HG02852 (cell line): ENCODE measurements around the gene PAPPA2.

ENCODE experiments used
- ATAC-seq: cut with Tn5 transposase; IDR thresholded peaks from one replicate; pipeline ENCODE4 v1.9.1; 2021; ENCODE audit warnings: mild to moderate bottlenecking, moderate library complexity; ENCODE audit not compliant: unreplicated experiment

The PAPPA2 gene

DNA sequence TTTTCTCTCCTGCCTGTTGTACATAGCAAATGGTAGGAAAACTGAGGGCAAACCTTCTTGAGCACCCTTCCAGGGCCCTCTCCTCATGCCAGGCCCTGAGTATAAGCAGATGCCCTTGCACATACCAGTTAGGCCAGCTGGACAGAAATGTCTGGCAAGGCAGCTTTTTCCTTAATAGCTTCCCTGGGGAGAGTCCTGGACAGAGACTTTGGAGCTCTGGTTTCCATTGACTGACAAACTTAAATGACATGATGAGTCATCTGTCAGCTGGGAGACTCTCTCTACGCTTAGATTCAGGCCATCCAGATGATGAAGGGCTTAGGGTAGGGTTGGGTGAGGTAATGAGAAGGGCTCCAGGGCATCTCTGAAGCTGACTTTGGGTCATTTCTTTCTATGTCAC is 384.1 kb downstream of the PAPPA2 start:
- no peak for ATAC-seq

DNA sequence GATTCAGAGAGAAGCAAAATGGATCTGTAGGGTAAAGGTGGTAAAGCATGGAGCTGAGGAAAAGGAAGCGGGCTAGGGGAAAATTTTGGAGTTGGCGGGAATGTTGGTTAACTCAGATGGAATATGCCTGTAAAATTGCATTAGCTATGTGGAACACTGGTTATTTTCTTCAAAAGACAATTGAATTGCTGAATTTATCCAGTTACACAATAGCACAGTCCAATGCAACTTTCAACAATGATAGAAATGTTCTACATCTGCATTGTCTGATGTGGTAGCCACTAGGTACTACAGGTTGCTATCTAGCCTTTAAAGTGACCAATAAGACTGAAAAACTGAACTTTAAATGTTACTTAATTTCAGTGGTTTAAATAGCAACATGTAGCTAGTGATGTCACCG is 386.3 kb downstream of the PAPPA2 start:
- no peak for ATAC-seq

DNA sequence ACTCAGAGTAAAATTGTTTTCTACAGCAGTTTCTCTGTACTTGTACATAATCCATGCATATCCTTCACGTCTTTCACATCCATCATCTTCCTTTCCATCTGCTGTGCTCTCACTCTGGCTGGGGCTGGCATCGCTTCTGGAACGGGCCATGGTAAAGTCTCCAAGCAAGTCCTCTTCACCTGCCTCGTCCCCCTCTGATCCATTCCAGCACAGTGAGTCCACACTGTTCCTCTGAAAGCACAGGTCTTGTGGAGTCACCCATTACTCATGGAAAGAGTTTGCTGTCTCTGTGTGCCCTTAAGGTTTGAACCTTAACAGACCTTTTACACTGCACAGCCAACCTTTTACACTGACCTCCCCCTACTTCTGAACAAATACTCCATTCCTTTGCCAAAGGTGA is 387.9 kb downstream of the PAPPA2 start:
- no peak for ATAC-seq

DNA sequence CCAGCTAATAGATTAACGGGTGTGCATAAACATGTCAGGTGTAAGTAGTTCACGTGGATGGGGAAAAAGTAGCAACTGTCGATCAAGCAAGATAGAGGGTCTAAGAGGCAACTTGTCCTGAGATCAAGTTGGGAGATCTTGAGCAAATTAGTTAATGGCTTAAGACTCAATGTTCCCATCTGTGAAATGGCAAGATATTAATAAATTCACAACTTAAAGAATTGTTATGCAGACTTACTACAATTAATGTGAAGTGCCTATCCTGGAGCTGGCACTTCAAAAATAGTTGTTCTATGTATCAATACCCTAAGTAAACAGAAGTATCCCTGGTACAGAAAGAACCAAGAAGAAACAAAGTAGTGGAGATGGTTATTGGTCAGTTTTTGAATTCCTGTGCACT is 389.1 kb downstream of the PAPPA2 start:
- ATAC-seq, result no peak

DNA sequence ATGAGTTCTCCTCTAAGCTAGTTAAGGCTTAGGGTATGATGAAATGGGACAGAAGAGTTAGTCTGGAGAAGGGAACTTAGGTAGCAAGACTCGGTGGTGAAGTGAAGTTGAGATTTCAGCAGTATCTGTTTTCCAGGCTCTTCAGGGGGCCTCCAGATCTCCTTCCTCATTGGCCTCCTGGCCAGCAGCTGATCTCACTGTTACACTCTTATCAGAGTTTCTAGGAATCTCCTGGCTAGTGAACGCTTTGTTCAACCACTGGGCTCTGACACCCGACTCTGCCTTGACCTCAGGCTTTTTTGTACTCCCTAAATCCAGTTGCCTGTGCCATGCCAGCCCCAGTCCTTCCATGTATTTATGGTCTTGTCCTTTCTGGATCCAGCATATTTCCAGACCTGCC is 390.5 kb downstream of the PAPPA2 start:
- ATAC-seq, result no peak

DNA sequence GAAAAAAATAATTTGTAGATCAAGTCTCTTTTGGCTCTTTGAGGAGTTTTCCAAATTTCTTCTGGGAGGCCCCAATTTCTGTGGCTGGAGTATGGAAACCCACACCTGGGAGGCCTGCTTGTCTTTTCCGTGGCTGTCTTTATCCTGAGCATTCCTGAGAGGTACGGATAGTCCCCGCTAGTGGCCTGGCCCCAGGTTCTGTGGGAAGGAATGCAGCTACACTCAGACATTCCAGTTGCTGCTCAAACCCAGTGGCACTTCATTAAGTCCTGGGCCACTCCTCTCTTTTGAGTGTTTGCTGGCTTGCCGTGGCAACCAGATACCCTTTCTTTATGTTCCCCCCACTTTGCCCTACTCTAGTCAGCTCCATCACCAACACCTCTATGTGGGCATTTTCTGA is 391.1 kb downstream of the PAPPA2 start:
- ATAC-seq, result no peak

DNA sequence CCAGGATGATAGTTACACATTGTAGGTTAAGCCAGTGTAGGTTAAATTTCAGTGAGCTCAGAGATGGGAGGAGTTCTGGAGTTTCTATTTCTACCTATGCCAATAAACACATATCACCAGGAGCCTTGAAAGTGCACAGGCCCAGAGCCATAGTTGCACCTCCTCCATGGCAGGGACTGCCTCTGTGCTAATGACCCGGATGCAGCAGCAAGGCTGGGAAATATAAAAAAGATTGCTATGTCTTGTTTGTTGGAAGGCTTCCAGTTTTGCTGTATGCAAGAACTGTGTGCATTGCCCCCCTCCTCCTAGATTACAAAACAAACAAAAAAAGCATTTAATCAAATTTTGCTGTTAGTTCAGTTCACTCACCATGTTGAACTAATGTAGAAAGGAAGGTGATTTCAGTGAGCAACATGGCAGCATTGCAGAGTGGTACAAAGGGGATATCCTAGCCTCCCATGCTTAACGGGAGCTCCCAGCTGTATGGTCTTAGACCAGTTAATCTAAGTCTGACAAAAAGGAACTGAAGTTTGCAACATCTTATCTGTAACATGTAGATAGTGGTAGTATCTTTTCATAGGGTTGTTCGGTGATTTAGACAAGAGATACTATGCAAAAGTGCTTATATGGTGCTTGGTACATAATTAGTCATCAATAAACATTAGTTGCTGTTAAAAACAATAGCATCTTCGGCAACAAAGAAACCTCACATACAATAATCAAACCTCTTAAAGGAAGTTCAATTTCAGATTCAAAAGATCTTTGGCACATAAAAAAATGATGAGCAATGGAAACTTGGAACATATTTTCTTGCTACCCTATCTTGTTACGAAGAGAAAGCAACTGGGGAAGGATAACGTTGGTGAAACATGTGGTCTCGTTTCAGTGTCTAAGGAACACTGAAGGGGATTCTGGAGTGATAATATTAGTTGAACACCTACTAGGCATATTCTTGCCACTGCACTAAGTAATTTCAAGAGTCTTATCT is 392.1 kb downstream of the PAPPA2 start:
- no peak for ATAC-seq

DNA sequence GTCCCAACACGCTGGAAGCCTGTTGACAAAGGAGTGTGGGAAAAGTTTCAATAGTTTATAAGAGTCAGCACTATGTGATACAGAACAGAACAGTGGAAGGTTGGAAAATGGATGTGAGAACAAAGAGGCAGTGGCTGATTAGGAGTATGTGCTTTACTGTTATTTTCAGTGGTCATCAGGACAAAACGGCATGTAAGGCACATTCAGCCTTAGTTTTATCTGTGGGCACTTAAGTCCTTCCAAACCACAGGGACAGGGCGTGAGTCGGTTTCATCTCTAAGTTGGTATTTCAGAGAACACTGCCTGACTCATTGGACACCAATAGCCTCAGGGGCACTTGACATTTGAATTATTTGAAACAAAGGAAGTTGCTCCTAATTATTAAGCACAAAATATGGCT is 394.7 kb downstream of the PAPPA2 start:
- no peak for ATAC-seq

DNA sequence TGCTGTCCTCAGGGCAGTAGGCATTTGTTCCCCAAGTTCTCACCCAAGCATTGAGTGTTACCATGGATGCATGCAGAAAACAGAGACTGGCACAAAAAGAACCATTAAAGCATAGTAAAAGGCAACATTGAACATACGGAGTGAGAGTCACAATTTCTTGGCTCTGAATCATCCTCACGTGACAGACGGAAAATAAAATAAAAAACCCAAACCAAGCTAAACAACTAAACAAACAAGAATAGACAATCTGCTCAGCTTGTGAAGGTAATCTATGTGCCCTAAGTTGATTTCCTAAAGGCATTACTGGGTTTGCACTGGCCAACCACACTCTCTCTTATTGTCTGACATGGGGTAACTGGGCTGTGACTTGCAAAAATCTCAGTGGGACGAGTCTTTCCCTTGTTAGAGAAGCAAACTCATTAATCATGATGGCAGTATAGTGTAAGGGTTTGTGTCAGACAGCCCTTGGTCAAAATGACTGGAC is 395.5 kb downstream of the PAPPA2 start:
- ATAC-seq, result no peak

DNA sequence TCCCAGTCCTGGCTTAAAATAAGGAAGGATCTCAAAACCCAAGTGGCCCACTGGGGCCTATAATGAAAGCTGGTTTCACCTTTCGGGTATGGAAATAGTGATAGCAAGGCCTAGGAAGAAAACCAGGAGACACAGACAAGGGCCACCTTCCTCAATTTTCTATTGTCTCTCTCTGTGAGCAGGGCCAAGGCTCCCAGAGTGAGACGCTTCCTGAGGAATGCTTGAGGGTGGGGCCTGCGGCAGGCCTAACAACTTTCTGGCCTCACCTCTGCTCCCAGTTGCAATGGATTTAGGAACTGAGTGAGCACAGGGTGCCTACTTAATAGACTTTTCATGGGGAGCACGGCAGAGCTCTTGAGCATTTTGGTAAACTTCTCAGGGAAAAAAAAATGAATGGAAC is 400.6 kb downstream of the PAPPA2 start:
- no peak for ATAC-seq

DNA sequence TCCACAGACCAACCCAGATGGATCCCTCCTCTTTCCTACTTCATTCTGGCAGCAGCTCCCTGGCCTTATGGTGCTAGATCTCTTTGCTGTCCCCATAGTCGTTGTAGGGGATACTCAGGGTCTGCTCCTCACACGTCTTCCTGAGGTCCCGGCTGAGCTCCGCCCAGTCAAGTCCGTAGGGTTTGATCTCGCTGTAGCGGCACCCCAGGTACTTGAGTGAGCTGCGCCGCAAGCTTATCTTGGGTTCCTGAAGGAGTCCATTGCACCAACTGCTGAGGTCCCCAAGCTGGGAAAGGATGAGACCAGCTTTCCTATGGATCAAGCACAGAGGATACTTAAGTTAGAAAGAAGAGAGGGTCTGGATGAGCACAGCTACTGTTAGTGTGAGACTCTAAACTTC is 401.2 kb downstream of the PAPPA2 start:
- no peak for ATAC-seq

DNA sequence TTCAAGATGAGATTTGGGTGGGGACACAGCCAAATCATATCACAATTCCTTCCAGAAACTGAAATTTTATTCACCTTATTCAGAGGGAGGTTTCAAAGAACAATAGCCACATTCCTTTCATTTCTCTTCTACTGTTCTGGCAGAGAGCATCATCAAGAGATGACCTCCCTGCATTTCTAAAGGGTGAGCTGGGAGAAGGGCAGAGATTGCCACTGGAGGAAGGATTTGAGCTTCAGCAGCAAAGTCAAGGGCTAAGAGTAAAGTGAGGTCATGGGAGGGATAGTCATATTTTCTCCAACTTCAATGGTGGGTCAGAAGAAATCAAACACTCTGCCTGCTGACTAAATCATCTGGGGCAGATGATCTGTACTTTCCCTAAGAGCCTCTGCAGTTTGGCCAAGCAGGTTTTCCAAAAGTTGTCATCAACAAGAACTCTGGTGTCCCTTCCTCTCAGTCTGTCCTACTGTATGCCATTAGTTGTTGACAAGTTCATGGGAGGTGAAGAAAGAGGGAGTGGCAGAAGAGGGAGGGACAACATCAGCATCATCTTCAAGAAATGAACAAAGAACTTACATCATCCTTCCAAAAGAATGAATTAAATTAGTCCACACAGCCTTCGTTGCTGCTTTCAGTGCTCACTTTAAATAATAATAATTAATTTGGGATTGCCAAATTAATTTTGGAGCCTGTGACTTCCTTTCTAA is 403.2 kb downstream of the PAPPA2 start:
- no peak for ATAC-seq

DNA sequence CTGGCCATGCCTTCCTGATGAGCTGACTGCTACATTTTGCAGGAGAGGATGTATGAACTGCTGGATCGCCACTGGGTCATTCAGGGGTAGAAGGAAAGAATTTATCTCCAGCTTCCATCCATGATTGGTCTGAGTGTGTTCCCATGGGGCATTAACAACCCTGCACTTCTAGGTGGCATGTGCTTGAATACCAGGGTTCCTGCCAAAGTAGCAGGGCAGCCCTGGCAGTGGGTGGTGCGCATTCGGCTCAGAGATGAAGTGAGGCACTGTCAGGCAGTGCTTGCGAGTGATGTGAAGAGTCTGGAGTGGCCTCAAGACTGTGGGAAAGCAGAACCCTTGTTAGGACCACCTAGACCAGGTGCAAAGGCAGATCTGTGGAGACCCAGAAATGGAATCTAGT is 406.6 kb downstream of the PAPPA2 start:
- ATAC-seq, result no peak

DNA sequence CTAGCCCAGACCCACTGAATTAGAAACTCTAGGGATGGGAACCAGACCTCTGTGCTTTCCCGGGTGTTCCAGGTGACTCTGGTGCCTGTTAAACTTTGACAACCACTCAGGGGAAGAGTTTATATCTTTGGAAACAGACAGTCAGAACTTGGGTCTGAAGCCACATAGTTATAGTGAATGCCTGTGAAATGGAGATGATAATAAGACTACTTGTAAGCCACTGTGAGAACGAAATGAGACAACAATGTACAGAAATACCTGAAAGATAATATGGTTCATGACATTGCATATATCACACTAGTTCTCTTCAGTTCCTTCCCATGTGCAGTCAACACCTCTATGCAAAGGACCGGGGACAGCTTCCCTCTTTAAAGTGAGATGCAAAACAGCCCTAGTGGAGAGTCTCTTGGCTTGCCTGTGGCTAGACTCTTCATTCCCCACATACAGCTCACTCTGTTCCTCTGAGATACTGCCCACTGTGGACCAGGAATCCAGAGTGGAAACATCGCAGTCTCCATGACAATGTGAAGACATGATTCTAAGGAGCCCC is 414.1 kb downstream of the PAPPA2 start:
- ATAC-seq, result no peak

DNA sequence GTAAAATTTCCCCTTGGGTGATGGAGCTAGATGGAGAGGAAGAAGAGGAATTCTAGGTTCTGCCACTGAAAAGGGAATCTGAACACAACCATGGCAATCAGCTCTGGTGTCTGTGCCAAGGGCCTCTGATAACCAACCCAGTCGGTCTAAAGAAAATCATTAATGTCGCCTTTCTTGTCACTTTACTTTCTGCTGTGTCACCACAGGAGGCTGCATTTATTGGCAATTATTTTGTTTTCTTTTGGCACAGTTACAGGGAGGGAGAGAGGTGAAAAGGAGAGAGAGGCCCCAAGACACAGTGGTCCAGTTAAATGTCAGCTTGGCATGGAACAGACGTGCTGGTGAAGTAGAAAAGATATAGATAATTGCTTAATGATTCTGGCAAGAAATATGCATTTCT is 414.6 kb downstream of the PAPPA2 start:
- no peak for ATAC-seq

DNA sequence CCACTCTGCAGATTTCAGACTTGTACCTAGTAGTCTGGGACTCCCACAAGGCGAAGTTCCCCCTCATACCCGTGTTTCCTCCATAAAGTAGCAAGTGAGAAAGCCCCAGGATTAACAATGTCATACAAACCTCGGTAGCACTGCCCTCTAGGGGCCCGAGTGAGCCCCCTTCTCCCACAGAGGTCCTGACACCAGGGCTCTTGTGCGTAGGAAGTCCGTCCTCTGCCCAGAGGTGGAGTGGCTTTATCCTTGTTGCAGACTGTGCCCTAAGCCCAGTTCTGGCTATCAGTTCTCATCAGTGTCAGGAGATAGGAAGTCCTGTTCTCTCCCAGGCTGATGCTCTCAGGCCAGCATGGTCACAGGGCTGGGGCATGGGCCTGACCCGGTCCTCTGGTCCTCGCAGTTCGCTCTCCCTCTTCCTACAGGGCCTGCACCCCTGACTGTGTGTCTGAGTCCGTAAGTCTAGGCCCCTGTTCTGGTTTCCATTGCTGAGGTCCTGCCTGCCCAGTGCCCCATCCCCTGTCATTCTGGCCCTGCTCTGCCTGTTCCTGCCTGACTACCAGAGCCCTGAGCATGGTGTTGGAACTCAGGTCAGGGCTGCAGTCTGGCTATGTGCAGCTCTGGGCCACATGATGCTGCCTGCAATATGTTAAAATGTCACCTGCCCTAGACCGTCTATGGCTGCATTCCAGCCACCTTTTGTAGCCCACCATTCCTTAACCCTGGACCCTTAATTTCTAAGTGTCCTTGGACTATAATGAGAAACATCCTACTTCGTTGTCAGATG is 416.0 kb downstream of the PAPPA2 start:
- ATAC-seq, result no peak

DNA sequence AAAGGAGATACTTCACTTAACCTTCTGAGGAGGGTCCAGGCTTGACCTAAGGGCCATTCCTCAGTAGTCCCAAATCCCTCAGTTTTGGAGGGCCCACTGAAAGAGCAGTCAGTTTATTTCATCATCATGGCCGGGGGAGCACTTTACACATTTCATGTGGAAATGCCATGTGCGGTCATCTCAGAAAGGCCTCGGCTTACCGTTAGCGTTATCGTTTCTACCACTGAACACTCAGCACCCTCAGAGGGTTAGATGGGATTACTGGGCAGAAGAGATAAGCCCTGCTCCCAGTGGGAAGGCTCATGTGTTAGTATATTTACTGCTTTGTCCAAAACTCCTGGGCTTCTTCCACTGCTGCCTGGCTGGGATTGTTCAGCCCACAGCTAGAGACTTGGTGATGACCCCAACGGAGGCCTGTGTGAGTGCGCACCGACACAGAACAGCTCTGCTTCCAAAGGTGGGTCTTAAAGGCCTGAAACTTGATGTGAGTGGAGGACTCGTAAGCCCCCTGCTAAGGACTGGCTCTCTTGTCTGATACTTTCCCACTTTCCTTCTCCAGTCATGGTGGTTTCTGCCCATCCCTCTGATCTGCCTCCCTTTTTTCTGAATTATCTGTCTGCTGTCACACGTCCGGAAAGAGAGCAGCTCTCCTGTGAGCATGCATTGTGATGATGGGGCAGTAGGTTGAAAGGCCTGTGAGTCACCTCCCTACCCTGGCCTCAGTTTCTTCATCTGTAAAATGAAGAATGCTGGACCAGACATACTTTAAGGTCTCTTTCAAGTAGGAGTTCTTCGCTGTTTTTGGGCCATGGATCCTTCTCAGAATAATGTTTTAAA is 417.0 kb downstream of the PAPPA2 start:
- ATAC-seq, result no peak

DNA sequence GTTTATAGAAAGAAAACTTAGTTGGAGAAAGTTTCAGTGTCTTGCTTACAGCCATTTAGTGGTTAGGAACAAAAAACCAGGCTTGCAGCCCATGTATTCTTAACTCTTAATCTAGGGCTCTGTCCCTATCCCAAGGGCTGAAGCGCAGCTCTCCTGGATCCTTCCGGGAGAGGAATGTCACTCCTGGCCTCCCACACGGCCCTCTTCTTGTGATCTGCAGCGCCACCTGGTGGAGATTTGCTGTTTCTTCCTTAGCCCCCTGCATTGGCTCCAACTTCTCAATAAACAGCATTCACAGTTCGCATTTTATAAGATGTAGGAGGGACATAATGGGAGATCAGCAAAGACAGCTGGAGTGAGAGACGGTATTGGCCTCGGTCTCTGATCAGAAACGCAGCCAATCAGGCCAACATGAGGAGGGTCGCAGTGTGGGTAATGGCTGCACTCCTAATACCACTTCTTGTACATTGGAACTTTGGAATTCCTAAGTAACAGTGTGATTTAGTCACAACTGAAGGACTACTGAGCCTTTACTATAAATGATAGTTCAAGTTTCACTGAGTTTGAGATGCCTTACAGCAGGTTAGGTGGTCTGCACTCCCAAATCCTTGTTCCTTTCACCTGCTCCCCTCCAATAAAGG is 418.1 kb downstream of the PAPPA2 start:
- ATAC-seq, result peak; percentile 60

DNA sequence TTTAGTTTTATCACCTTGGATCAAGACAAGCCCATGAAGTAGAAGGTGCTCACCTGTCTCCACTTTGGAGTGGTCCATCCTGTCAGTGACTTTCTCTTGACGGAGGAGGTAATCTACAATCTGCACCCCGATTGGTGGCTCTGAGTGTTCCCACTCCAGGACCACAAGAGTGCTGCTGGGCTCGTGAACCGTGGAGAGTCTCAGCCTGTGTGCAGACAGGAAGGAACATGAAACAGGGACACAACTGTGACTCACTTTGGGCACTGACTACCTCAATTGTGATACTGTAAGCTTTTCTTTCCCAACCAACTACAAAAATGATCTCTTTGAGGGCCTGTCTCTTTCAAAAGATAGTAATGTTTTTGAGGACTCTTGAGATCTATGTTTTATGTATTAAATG is 421.3 kb downstream of the PAPPA2 start:
- no peak for ATAC-seq

DNA sequence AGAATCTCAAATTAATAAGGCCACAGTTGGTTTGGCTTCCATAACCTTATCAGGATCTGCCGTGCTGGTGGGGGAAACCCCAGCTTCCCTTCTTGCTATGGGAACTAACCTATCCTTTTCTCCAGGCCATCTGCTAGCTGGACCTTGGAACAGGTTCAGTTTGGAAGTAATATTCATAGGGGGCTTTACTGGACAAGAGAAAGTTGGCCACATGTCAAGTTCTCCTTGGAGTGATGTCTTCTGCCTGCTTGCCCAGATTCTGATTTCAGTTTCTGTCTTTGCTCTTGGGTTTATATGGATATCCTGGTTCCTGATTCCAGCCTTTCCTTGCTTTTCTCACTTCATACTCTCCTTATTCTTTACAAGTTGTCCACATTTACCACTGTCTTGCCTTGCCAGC is 421.9 kb downstream of the PAPPA2 start:
- ATAC-seq, result no peak
